ENCODE results near the gene CLNK.

GRCh38 chr4:10704430-10704810 is 19.9 kb upstream of the CLNK start:
- no peak for TF ChIP-seq CTCF (IDR thresholded peaks at IDR 0.05)
- no peak for TF ChIP-seq POLR2AphosphoS5 (IDR thresholded peaks at IDR 0.05; ENCODE audit: insufficient read depth in 1 of 2, low read depth in 1 of 2)
- no peak for TF ChIP-seq POLR2A (IDR thresholded peaks at IDR 0.05)
